H9 (cell line): ENCODE measurements around the gene FOXK1. TPM values are rescaled to one million over a fixed set of nuclear protein-coding genes. Genes with fewer than 3 reads are reported as not detected.

Source experiments
- DNase-seq: peaks from one replicate; pipeline ENCODE4 v3.0.0-alpha.2; 2017
- H2AFZ ChIP-seq: one replicate; pipeline ENCODE4 v1.6.1; 2013; ENCODE audit warnings: mild to moderate bottlenecking, low read length, control low read depth, moderate library complexity
- H2AK5ac ChIP-seq: 2 replicates; pipeline ENCODE4 v1.6.1; 2013; ENCODE audit warnings: low read length, control low read depth, mixed read lengths; ENCODE audit not compliant: insufficient read length
- H2BK120ac ChIP-seq: one replicate; pipeline ENCODE4 v1.6.1; 2013; ENCODE audit warnings: low read depth, mild to moderate bottlenecking, low read length, control low read depth, inconsistent platforms; ENCODE audit not compliant: poor library complexity, severe bottlenecking
- H2BK12ac ChIP-seq: 2 replicates; pipeline ENCODE4 v1.6.1; 2013; ENCODE audit warnings: low read length, control low read depth, mixed read lengths, low read depth; ENCODE audit not compliant: insufficient read length
- H2BK15ac ChIP-seq: 2 replicates; pipeline ENCODE4 v1.6.1; 2013; ENCODE audit warnings: low read depth, low read length, control low read depth
- H2BK20ac ChIP-seq: one replicate; pipeline ENCODE4 v1.6.1; 2013; ENCODE audit warnings: low read depth, mild to moderate bottlenecking, low read length, control low read depth, inconsistent platforms; ENCODE audit not compliant: poor library complexity, severe bottlenecking
- H2BK5ac ChIP-seq: 2 replicates; pipeline ENCODE4 v1.6.1; 2013; ENCODE audit warnings: low read length, control low read depth, mixed read lengths; ENCODE audit not compliant: insufficient read length
- H3K14ac ChIP-seq: 2 replicates; pipeline ENCODE4 v1.6.1; 2013; ENCODE audit warnings: low read length, control low read depth; ENCODE audit not compliant: insufficient read depth
- H3K18ac ChIP-seq: 2 replicates; pipeline ENCODE4 v1.6.1; 2013; ENCODE audit warnings: low read depth, mild to moderate bottlenecking, mixed read lengths, low read length, control low read depth; ENCODE audit not compliant: insufficient read length
- H3K23ac ChIP-seq: 2 replicates; pipeline ENCODE4 v1.6.1; 2013; ENCODE audit warnings: low read length, control low read depth, mixed read lengths, low read depth; ENCODE audit not compliant: insufficient read length
- H3K23me2 ChIP-seq: 2 replicates; pipeline ENCODE4 v1.6.1; 2013; ENCODE audit warnings: low read depth, mild to moderate bottlenecking, mixed read lengths, low read length, control low read depth; ENCODE audit not compliant: insufficient read length, poor library complexity, severe bottlenecking
- H3K27ac ChIP-seq: 2 replicates; pipeline ENCODE4 v1.5.1; 2013; ENCODE audit warnings: low read length, control low read depth, mixed read lengths, low read depth; ENCODE audit not compliant: insufficient read length
- H3K27me3 ChIP-seq: 2 replicates; pipeline ENCODE4 v1.6.1; 2013; ENCODE audit warnings: low read length, control low read depth, inconsistent platforms; ENCODE audit not compliant: insufficient read depth
- H3K4ac ChIP-seq: 2 replicates; pipeline ENCODE4 v1.6.1; 2013; ENCODE audit warnings: low read depth, mild to moderate bottlenecking, control low read depth, inconsistent platforms, low read length, moderate library complexity
- H3K4me1 ChIP-seq: 2 replicates; pipeline ENCODE4 v1.6.1; 2013; ENCODE audit warnings: low read length, control low read depth, inconsistent platforms; ENCODE audit not compliant: insufficient read depth
- H3K4me2 ChIP-seq: 2 replicates; pipeline ENCODE4 v1.6.1; 2013; ENCODE audit warnings: low read length, control low read depth, mixed read lengths; ENCODE audit not compliant: insufficient read length, insufficient read depth
- H3K56ac ChIP-seq: 2 replicates; pipeline ENCODE4 v1.6.1; 2013; ENCODE audit warnings: low read depth, mild to moderate bottlenecking, mixed read lengths, low read length, control low read depth; ENCODE audit not compliant: insufficient read length
- H3K79me1 ChIP-seq: 2 replicates; pipeline ENCODE4 v1.6.1; 2013; ENCODE audit warnings: low read depth, mild to moderate bottlenecking, moderate library complexity, low read length, control low read depth, inconsistent platforms; ENCODE audit not compliant: insufficient read depth, poor library complexity, severe bottlenecking
- H3K79me2 ChIP-seq: 2 replicates; pipeline ENCODE4 v1.6.1; 2013; ENCODE audit warnings: low read length, control low read depth, inconsistent platforms; ENCODE audit not compliant: insufficient read depth
- H3K9ac ChIP-seq: 2 replicates; pipeline ENCODE4 v1.6.1; 2013; ENCODE audit warnings: low read length, control low read depth, mixed read lengths; ENCODE audit not compliant: insufficient read length; ENCODE audit errors: extremely low read depth
- H3K9me3 ChIP-seq: one replicate; pipeline ENCODE4 v1.6.1; 2013; ENCODE audit warnings: low read depth, low read length, inconsistent platforms; ENCODE audit not compliant: control insufficient read depth
- H3T11ph ChIP-seq: one replicate; pipeline ENCODE4 v1.6.1; 2013; ENCODE audit warnings: mild to moderate bottlenecking, low read length, control low read depth, inconsistent platforms
- H4K20me1 ChIP-seq: one replicate; pipeline ENCODE4 v1.6.1; 2013; ENCODE audit not compliant: control insufficient read depth, insufficient read length, insufficient read depth
- H4K5ac ChIP-seq: 2 replicates; pipeline ENCODE4 v1.6.1; 2013; ENCODE audit warnings: low read depth, mild to moderate bottlenecking, mixed read lengths, low read length, control low read depth; ENCODE audit not compliant: insufficient read length
- H4K8ac ChIP-seq: replicated peaks from 2 replicates; pipeline ENCODE4 v1.6.1; 2013; ENCODE audit warnings: low read length, control low read depth, mixed read lengths, low read depth; ENCODE audit not compliant: insufficient read length
- H4K91ac ChIP-seq: 2 replicates; pipeline ENCODE4 v1.6.1; 2013; ENCODE audit warnings: low read depth, mild to moderate bottlenecking, moderate library complexity, mixed read lengths, low read length, control low read depth; ENCODE audit not compliant: insufficient read length
- H3K27ac Mint-ChIP-seq, 3 experiments: 2 replicates in 2 of 3; 3 replicates in 1 of 3; pipeline ENCODE4 v1.8.0; 2020 to 2021; ENCODE audit warnings: mixed read lengths in 3 of 3, mild to moderate bottlenecking in 1 of 3, moderate library complexity in 1 of 3
- H3K27me3 Mint-ChIP-seq: 2 replicates; pipeline ENCODE4 v1.8.0; 2021; ENCODE audit warnings: low read depth, mild to moderate bottlenecking, moderate library complexity, mixed read lengths
- H3K36me3 Mint-ChIP-seq, 3 experiments: 2 replicates in 2 of 3; 3 replicates in 1 of 3; pipeline ENCODE4 v1.8.0; 2020 to 2021; ENCODE audit warnings: low read depth in 3 of 3, mixed read lengths in 3 of 3; ENCODE audit not compliant: insufficient read depth in 1 of 3
- H3K4me1 Mint-ChIP-seq, 2 experiments: 2 replicates each; pipeline ENCODE4 v1.8.0; 2020; ENCODE audit warnings: mixed read lengths in 2 of 2
- H3K4me3 Mint-ChIP-seq, 2 experiments: 2 replicates in 1 of 2; 3 replicates in 1 of 2; pipeline ENCODE4 v1.8.0; 2020 to 2021; ENCODE audit warnings: mild to moderate bottlenecking in 2 of 2, mixed read lengths in 2 of 2, moderate library complexity in 1 of 2
- H3K9me3 Mint-ChIP-seq, 2 experiments: 2 replicates in 1 of 2; 3 replicates in 1 of 2; pipeline ENCODE4 v1.8.0; 2020; ENCODE audit warnings: mild to moderate bottlenecking in 2 of 2, mixed read lengths in 2 of 2, moderate library complexity in 1 of 2
- WGBS: extraction: QIAGEN DNeasy Blood & Tissue Kit; methylation state at CpG from one replicate; pipeline ENCODE4 v1.1.7; 2013; ENCODE audit warnings: missing lambda C conversion rate, low lambda C conversion rate, mixed read lengths; ENCODE audit not compliant: insufficient read length; ENCODE audit errors: extremely low coverage; 5-methylcytosine and 5-hydroxymethylcytosine counted together
- total RNA-seq: library from RNA; stranded (reverse); gene quantifications from 2 replicates; pipeline ENCODE4 v1.2.1, GENCODE V29; 2021
- TF ChIP-seq, protein P1 (sequence below): fragments of 200-600 bp; sonication (generic); conservative IDR thresholded peaks from 3 replicates; pipeline ENCODE4 v1.8.0; 2021; ENCODE audit warnings: antibody characterized with exemption, mild to moderate bottlenecking

FOXK1 gene
- total RNA-seq, 1 experiment from 2014 or later: 14.4 TPM

DNA sequence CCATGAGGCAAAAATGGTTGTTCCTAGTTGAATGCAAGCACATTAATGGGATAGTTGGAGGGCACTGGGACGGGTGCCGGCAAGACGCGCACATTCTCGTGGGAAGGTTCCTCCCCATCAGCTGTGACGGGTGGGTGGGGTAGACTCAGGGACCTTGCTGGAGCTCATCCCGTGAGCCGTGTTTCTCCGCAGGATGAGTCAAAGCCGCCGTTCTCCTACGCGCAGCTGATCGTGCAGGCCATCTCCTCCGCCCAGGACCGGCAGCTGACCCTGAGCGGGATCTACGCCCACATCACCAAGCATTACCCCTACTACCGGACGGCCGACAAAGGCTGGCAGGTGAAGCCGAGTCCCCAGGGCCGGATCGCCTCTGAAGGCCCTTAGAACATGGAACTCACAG is 73.0 kb downstream of the FOXK1 start:
- Histone ChIP-seq H2AFZ (no peak overlapping the region), H3K23me2 (no peaks in the 10 kb centered on the region), H4K20me1 (no peaks in the 10 kb centered on the region), H3K9ac (no peak overlapping the region), H2BK15ac (no peak overlapping the region), H4K8ac (no peak overlapping the region), H3K4me1 (no peaks in the 10 kb centered on the region), H2BK5ac (no peak overlapping the region), H3K14ac (no peak overlapping the region), H3K9me3 (no peaks in the 10 kb centered on the region), H3K4ac (no peak overlapping the region), H3T11ph (no peak overlapping the region), H2BK12ac (no peak overlapping the region), H4K5ac (no peak overlapping the region), H3K18ac (no peak overlapping the region), H2BK20ac (no peak overlapping the region), H3K4me2 (no peak overlapping the region), H3K79me1 (no peaks in the 10 kb centered on the region), H2AK5ac (no peak overlapping the region), H3K27ac (no peak overlapping the region), H3K79me2 (no peaks in the 10 kb centered on the region), H3K23ac (no peak overlapping the region), H3K56ac (no peak overlapping the region), H4K91ac (no peak overlapping the region), H2BK120ac (no peak overlapping the region), H3K27me3 (no peaks in the 10 kb centered on the region)
- Mint-ChIP-seq H3K9me3 (no peaks in the 10 kb centered on the region), H3K4me1 (no peaks in the 10 kb centered on the region), H3K27me3 (peaks cover 8% of the 10 kb centered on the region), H3K4me3 (no peak overlapping the region), H3K36me3 (peaks cover 7 to 10% (median 9%) of the 10 kb centered on the region in 3 experiments; a peak in 5 of 7 replicates), H3K27ac (no peak overlapping the region)
- TF ChIP-seq, protein P1, sequence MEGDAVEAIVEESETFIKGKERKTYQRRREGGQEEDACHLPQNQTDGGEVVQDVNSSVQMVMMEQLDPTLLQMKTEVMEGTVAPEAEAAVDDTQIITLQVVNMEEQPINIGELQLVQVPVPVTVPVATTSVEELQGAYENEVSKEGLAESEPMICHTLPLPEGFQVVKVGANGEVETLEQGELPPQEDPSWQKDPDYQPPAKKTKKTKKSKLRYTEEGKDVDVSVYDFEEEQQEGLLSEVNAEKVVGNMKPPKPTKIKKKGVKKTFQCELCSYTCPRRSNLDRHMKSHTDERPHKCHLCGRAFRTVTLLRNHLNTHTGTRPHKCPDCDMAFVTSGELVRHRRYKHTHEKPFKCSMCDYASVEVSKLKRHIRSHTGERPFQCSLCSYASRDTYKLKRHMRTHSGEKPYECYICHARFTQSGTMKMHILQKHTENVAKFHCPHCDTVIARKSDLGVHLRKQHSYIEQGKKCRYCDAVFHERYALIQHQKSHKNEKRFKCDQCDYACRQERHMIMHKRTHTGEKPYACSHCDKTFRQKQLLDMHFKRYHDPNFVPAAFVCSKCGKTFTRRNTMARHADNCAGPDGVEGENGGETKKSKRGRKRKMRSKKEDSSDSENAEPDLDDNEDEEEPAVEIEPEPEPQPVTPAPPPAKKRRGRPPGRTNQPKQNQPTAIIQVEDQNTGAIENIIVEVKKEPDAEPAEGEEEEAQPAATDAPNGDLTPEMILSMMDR: no peak
- no peak for DNase-seq
- no CpG with 5 or more reads among the region's 24 CpGs for WGBS
